NT2/D1 (cell line): ENCODE measurements around the gene OTOG.

Source experiments
- SUZ12 ChIP-seq: IDR thresholded peaks from 2 replicates; pipeline ENCODE4 v1.6.1; 2011; ENCODE audit not compliant: insufficient read length, insufficient read depth; ENCODE audit errors: extremely low read depth
- YY1 ChIP-seq: IDR thresholded peaks from 2 replicates; pipeline ENCODE4 v1.6.1; 2011; ENCODE audit not compliant: insufficient read length, insufficient read depth
- ZNF274 ChIP-seq: IDR thresholded peaks from 2 replicates; pipeline ENCODE4 v1.6.1; 2011; ENCODE audit warnings: mild to moderate bottlenecking, low read depth, low read length

DNA sequence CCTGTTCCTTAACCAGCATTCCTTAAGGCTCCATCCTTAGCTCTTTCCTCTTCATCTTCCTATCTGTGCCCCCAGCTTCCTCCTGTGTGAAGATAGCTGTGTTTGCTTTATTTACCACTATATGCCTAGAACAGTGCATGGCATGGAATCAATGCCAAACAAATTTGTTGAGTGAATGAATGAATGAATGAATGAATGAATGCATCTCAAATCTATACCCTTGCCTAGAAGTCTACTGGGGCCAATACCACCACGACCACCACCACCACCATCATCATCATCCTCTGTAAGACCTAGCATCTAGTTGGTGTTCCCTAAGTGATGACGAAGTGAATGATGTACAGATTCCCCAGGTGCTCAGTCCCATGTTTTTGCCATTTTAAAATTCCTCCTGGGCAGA, 819 bp upstream of the OTOG start:
- TF ChIP-seq YY1 (no peak), ZNF274 (no peak), SUZ12 (no peak)
